SK-N-SH treated with all-trans-retinoic acid at 6 μM for 48 hours (cell line): ENCODE data around the gene BEND7.
"Not testable (repeated sequence)": the region's sequence is repeated elsewhere in the genome, so short reads cannot be mapped to it uniquely, and the experiment has no call there.

Experiments
- ATAC-seq: fragments of 200-7000 bp; cut with Tn5 transposase; 3 replicates; pipeline ENCODE4 v1.9.1; 2020; ENCODE audit warnings: mild to moderate bottlenecking, moderate library complexity
- ARNTL ChIP-seq: fragments of 450-650 bp; formaldehyde crosslinking; IDR thresholded peaks from 2 replicates; pipeline ENCODE4 v1.5.0; 2020; ENCODE audit warnings: low read depth, mild to moderate bottlenecking, moderate library complexity, borderline replicate concordance
- CSDC2 ChIP-seq: fragments of 250-450 bp; sonication (Bioruptor Pico); IDR thresholded peaks from 2 replicates; pipeline ENCODE4 v1.5.0; 2020; ENCODE audit warnings: mild to moderate bottlenecking, moderate library complexity
- CSRNP3 ChIP-seq: fragments of 250-450 bp; sonication (Bioruptor Pico); IDR thresholded peaks from 2 replicates; pipeline ENCODE4 v1.5.1; 2021; ENCODE audit warnings: mild to moderate bottlenecking, moderate library complexity
- GLIS3 ChIP-seq: fragments of 250-450 bp; sonication (Bioruptor Pico); IDR thresholded peaks from 2 replicates; pipeline ENCODE4 v1.5.0; 2020; ENCODE audit warnings: mild to moderate bottlenecking, moderate library complexity
- ISL1 ChIP-seq: fragments of 250-450 bp; sonication (Bioruptor Pico); IDR thresholded peaks from 2 replicates; pipeline ENCODE4 v2.1.2; 2022; ENCODE audit warnings: mild to moderate bottlenecking, moderate library complexity
- OSR1 ChIP-seq: fragments of 250-450 bp; sonication (Bioruptor Pico); IDR thresholded peaks from 2 replicates; pipeline ENCODE4 v1.8.0; 2022; ENCODE audit warnings: moderate library complexity, mild to moderate bottlenecking, inconsistent platforms
- PATZ1 ChIP-seq: fragments of 250-450 bp; sonication (Bioruptor Pico); IDR thresholded peaks from 2 replicates; pipeline ENCODE4 v1.8.0; 2020; ENCODE audit warnings: mild to moderate bottlenecking, moderate library complexity, borderline replicate concordance
- POU6F1 ChIP-seq: fragments of 250-450 bp; sonication (Bioruptor Pico); IDR thresholded peaks from 2 replicates; pipeline ENCODE4 v1.8.0; 2021; ENCODE audit warnings: low read depth, mild to moderate bottlenecking, moderate library complexity, borderline replicate concordance
- PPARA ChIP-seq: fragments of 250-450 bp; sonication (Bioruptor Pico); IDR thresholded peaks from 2 replicates; pipeline ENCODE4 v1.5.0; 2020; ENCODE audit warnings: mild to moderate bottlenecking, borderline replicate concordance
- SNAI2 ChIP-seq: fragments of 250-450 bp; sonication (Bioruptor Pico); IDR thresholded peaks from 2 replicates; pipeline ENCODE4 v1.5.0; 2020; ENCODE audit warnings: mild to moderate bottlenecking, moderate library complexity
- TOX ChIP-seq: fragments of 250-450 bp; sonication (Bioruptor Pico); IDR thresholded peaks from 2 replicates; pipeline ENCODE4 v1.8.0; 2021; ENCODE audit warnings: mild to moderate bottlenecking, moderate library complexity, borderline replicate concordance
- TSHZ2 ChIP-seq: fragments of 250-450 bp; sonication (Bioruptor Pico); IDR thresholded peaks from 2 replicates; pipeline ENCODE4 v1.5.0; 2020; ENCODE audit warnings: mild to moderate bottlenecking, moderate library complexity
- ZC3H10 ChIP-seq: fragments of 250-450 bp; sonication (Bioruptor Pico); IDR thresholded peaks from 2 replicates; pipeline ENCODE4 v1.5.1; 2021; ENCODE audit warnings: mild to moderate bottlenecking, moderate library complexity
- ZFP3 ChIP-seq: fragments of 250-450 bp; sonication (Bioruptor Pico); IDR thresholded peaks from 2 replicates; pipeline ENCODE4 v1.5.0; 2020; ENCODE audit warnings: mild to moderate bottlenecking, moderate library complexity
- ZFP30 ChIP-seq: fragments of 450-650 bp; formaldehyde crosslinking; IDR thresholded peaks from 2 replicates; pipeline ENCODE4 v1.5.0; 2022; ENCODE audit warnings: mild to moderate bottlenecking, moderate library complexity
- ZNF565 ChIP-seq: fragments of 450-650 bp; formaldehyde crosslinking; conservative IDR thresholded peaks from 2 replicates; pipeline ENCODE4 v1.5.0; 2020; ENCODE audit warnings: low read depth, mild to moderate bottlenecking, moderate library complexity
- ZNF70 ChIP-seq: fragments of 450-650 bp; formaldehyde crosslinking; IDR thresholded peaks from 2 replicates; pipeline ENCODE4 v1.5.0; 2020; ENCODE audit warnings: mild to moderate bottlenecking, moderate library complexity
- ZNF8 ChIP-seq: fragments of 450-650 bp; formaldehyde crosslinking; IDR thresholded peaks from 2 replicates; pipeline ENCODE4 v1.5.0; 2020; ENCODE audit warnings: mild to moderate bottlenecking, moderate library complexity

The BEND7 gene

GRCh38 chr10:13437026-13437555, 91.7 kb downstream of the BEND7 start (continued):
- TF ChIP-seq CSRNP3 (no peak), SNAI2 (CRISPR knock-in tag) (no peak), PATZ1 (no peak)

- not testable (repeated sequence) for ATAC-seq
Measured at GRCh38 chr10:13427943-13428342, 100.9 kb downstream of the BEND7 start.

- TF ChIP-seq ZFP30 (CRISPR knock-in tag) (no peak), ZFP3 (CRISPR knock-in tag) (no peak), SNAI2 (CRISPR knock-in tag) (no peak), ZNF70 (no peak)
- TF ChIP-seq, all 23 proteins: peak for 0
- no peak for ATAC-seq
Measured at GRCh38 chr10:13425397-13425796, 103.4 kb downstream of the BEND7 start.

GRCh38 chr10:13422800-13423199, 106.0 kb downstream of the BEND7 start:
- TF ChIP-seq SNAI2 (CRISPR knock-in tag) (no peak), ZNF8 (CRISPR knock-in tag) (no peak), ZC3H10 (CRISPR knock-in tag) (no peak), ZNF565 (CRISPR knock-in tag) (no peak), PPARA (CRISPR knock-in tag) (no peak), TSHZ2 (CRISPR knock-in tag) (no peak), CSDC2 (CRISPR knock-in tag) (no peak), ISL1 (CRISPR knock-in tag) (no peak), PATZ1 (no peak), OSR1 (no peak), ARNTL (no peak), GLIS3 (CRISPR knock-in tag) (no peak), TOX (no peak), POU6F1 (CRISPR knock-in tag) (no peak), ZFP3 (CRISPR knock-in tag) (no peak), CSRNP3 (no peak)
- ATAC-seq = no peak
